Measurements from ENCODE around the gene MAP6D1.

GRCh38 chr3:183812761-183813445, 12.5 kb downstream of the MAP6D1 start:
- TF ChIP-seq CTCF (IDR thresholded peaks at IDR 0.05) (no peak), POLR2A (IDR thresholded peaks at IDR 0.05) (no peak)

Measured in right lobe of liver (tissue), 4 donors.